ENCODE results near the gene CAPN9.
A peak's percentile ranks its signal among the peaks of the same experiment; 100 is the strongest.

Gene CAPN9

GRCh38 chr1:230770317-230770716, 23.1 kb downstream of the CAPN9 start:
- DNase-seq (ENCODE audit: low read depth, low spot score) = no peak

GRCh38 chr1:230771773-230772354, 24.7 kb downstream of the CAPN9 start:
- DNase-seq (ENCODE audit: low read depth, low spot score) = no peak

- peak; percentile 46 for DNase-seq (ENCODE audit: low read depth, low spot score)
Observed at GRCh38 chr1:230772457-230773395, 25.5 kb downstream of the CAPN9 start.

DNA sequence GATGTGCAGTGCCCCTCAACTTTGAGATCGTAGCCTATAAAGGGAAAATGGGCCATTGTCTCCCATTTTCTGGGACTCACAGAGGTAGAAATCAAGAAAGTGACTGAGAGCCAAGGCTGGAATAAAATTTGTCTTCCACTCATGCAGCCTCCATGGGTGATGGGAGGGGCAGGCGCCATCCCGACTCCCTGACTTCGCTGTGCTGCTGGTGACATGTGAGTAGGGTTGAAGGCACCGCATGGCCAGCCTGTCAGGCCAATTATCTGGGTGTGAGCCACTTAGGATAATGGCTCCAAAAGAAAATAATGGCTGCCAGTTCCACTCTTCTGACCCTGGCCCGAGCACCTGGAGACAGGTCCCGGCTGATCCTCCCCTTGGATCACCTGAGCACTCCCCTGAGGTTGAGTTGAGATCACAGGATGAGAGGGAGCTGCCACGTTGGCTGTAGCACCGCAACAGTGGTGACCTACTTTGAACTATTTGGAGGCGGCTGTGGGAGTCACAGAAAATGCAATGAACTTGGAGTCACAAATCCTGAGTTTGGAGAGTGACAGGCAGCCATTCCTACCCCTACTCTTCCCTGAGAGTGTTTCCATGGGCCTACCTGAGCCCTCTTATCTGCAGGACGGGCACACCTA, 26.3 kb downstream of the CAPN9 start:
- DNase-seq (ENCODE audit: low read depth, low spot score) = no peak

DNA sequence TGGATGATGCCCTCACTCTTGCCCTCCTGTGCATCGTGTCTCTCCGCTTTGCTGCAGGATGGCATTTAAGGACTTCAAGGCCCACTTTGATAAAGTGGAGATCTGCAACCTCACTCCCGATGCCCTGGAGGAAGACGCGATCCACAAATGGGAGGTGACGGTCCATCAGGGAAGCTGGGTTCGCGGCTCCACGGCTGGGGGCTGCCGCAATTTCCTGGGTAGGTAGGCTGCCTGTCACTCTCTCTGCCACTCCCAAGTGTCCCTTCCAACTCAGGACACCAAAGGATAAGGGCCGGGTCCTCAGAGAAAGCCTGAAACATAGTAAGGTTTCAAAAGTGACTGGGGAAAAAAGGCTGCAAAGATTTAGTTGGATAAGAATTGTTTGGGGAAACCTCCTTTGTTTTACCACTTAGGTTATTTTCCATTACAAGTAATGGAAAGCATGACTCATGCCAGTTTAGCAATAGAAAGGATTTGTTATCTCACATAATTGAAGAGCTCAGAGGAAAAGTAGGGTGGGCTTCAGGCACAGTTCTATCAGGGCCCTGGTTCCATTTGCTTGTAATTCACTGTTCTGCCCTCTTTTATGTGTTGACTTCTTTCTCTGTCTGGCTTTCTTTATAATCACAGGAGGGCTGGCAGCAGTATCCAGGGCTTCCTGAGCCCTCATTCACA, 31.9 kb downstream of the CAPN9 start:
- DNase-seq (ENCODE audit: low read depth, low spot score) = no peak

DNA sequence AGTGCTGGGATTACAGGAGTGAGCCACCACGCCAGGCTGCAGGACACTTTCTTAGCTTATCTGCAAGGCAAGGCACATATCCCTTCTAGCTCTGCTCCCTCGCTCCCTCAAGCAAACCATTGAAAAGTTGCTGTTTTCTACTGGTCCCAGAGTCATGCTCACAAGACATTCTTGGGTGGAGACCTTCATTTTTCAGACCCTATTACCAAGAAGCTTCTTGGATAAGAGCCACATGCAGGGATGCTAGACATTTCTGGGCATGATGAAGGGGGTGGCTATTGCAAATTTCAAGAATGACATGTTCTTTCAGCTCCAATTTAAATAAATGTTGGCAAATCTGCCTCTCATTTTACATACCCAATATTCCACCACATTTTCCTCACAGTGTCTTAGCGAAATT, 33.9 kb downstream of the CAPN9 start:
- no peak for DNase-seq (ENCODE audit: low read depth, low spot score)

- DNase-seq (ENCODE audit: low read depth, low spot score) = no peak
Observed at GRCh38 chr1:230781594-230781993, 34.4 kb downstream of the CAPN9 start.

DNA sequence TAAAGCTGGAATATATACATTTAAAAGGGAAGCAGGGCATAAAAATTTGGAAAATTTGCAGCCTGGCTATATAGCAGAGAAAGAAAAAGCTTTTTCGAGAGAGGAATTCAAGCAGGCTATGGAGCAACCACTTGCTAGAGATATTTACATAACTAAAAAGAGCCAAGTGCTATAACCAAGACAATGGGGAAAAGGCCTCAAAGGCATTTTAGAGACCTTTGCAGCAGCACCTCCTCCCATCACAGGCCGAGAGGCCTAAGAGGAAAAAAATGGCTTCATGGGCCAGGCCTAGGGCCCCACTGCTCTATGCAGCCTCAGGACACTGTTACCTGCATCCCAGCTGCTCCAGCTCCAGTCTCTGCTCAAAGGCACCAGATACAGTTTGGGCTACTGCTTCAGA, 37.0 kb downstream of the CAPN9 start:
- DNase-seq (ENCODE audit: low read depth, low spot score) = no peak

- DNase-seq (ENCODE audit: low read depth, low spot score) = no peak
Observed at GRCh38 chr1:230785636-230786384, 38.6 kb downstream of the CAPN9 start.

DNA sequence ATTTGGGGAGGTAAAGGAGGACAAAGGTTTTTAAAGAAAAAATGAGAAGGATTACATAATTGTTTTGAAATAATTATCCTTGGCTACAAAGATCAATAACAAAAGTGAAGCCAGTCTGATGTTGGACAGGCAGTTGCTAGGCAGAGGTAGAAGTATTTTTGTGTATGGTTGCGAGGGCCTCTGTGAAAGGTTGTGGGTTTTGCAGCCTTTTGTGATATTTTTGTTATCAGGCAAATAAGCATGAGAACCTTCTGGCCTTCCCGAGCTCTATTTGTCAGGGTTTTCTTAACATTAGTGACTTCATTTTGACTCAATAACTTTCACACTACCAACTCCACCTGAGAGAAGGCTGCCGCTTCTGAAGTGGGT, 39.2 kb downstream of the CAPN9 start:
- no peak for DNase-seq (ENCODE audit: low read depth, low spot score)

GRCh38 chr1:230787471-230787870, 40.3 kb downstream of the CAPN9 start:
- no peak for DNase-seq (ENCODE audit: low read depth, low spot score)

GRCh38 chr1:230788561-230789275, 41.5 kb downstream of the CAPN9 start:
- no peak for DNase-seq (ENCODE audit: low read depth, low spot score)

DNA sequence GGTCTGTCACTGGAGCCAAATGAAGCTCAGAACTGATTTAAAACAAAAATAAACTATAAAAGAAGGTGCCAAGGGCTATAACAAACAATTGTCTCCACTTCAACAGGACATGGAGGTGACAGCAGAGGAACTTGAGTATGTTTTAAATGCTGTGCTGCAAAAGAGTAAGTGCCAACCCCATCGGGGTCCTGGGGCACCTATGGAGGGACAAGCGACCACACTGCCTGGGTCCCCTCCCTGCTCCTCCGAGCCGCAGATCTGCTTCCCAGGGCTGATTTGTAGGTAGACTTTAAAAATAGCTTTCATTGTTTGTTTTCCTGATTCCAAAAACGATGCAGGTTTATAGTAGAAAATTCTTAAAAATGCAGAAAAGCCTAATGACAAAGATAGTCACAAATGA, 42.8 kb downstream of the CAPN9 start:
- DNase-seq (ENCODE audit: low read depth, low spot score) = no peak

DNA sequence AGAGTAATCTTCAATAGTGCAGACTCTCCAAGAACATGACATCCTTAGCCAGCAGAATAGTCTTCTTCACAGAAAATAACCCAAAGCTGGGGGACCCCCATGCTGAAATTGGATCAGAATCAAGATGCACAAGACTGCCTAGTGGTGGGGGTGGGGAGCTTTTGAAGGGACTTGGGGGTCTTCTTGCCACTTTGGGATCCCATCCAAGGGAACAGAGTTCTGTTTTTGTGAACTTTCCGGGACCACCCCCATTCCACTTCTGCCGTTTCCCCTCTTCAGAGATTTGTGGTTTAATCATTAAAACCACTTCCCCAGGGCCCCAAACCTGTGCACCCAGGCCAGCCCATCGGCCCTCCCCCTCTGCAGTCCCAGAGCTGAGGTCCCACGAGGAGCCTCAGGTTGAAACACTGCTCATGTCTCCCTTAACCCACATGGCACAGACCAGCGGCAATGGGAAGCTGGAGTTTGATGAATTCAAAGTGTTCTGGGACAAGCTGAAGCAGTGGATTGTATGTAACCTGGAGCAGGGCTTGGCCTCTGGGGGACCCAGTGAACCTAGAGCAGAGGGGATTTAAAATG, 44.9 kb downstream of the CAPN9 start:
- DNase-seq (ENCODE audit: low read depth, low spot score) = no peak

DNA sequence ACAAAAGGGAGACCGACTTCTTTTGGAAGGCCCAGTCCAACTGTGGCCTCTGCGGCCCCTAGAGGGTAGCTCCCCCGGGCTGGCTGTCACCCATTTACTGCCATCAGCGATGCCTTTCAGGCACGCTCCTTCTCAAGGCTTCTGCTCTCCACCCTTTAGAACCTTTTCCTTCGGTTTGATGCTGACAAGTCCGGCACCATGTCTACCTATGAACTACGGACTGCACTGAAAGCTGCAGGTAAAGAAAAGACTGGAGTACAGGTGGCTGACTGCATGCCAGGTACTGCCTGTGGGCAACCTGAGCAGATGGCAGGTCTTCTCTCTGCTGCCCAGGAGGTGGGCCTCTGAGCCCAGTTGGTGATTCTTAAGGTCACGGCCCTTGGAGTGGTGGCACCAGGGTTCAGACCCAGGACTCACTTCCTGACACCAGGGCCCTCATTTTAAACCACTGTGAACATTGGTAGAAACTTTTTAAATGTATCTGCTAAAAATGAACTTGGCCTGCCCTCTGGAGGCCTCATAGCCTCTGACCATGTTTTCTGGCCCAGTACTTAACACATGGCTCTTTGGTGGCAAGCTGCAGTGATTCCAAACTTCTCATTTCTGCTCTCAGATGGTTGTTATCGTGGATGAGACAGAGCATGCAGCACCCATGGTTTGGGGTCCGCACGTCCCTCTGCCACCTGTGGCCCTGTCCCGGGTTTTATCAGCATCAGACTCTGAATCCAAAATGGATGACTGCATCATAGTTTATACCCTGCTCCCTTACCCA, 45.7 kb downstream of the CAPN9 start:
- no peak for DNase-seq (ENCODE audit: low read depth, low spot score)

- no peak for DNase-seq (ENCODE audit: low read depth, low spot score)
Observed at GRCh38 chr1:230793463-230793745, 46.2 kb downstream of the CAPN9 start.

- DNase-seq (ENCODE audit: low read depth, low spot score) = no peak
Observed at GRCh38 chr1:230794431-230794830, 47.2 kb downstream of the CAPN9 start.

DNA sequence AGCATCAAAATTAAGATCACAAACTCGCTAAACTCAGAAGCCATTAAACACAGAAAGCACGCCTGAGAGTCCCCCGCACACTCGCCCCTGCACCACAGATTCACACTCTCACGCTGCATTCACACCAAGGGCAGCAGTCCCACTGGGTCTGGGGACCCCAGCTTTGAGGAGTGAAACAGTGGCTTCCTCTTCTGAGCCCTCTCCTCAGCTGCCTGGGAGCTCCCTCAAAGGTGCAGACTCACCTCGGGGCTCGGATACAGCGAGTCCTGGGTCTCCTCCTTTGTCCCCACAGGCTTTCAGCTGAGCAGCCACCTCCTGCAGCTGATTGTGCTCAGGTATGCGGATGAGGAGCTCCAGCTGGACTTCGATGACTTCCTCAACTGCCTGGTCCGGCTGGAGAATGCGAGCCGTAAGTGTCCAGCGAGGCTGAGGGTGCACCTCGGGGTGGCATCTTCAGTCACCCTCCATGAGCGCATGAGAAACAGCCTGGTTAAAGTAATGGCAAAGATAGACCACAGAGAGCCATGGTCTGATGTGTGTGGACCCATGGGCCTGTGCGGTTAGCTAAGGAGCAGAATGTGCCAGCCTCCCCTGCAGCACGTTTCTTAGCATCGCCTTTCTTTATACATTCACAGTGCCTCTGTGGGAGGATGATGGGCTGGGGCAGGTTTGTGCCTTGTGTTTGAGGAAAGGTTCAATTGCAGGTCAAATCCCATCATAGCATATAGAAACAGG, 47.9 kb downstream of the CAPN9 start:
- DNase-seq (ENCODE audit: low read depth, low spot score) = no peak

DNA sequence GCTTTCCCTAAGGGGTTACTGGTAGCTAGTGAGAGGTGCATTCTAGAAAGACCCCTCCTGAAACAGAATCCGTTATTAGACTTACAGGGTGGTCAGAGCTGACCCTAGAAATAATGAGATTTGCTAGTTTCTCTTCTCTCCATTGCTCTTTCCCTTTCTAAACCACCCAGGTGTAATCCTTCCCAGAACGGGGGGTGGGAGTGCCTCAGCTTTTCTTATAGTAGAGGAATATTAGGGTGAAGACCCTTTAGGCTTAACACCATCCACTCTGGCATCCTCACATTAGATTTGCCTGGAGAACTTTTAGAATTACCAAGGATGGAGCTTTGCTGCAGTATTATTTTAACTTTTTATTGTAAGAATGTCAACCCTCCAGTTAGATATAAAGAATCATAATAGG, 49.4 kb downstream of the CAPN9 start:
- no peak for DNase-seq (ENCODE audit: low read depth, low spot score)
